Neural cell (in vitro differentiated cells): Measurements from ENCODE around the gene C2.

ENCODE experiments used
- CTCF ChIP-seq: fragments of 450-650 bp; IDR thresholded peaks from 2 replicates; pipeline ENCODE4 v1.5.1; 2014; ENCODE audit warnings: antibody characterized with exemption, mild to moderate bottlenecking, moderate library complexity; ENCODE audit not compliant: poor library complexity, severe bottlenecking
- SMC3 ChIP-seq: fragments of 450-650 bp; conservative IDR thresholded peaks from 2 replicates; pipeline ENCODE4 v1.6.1; 2014; ENCODE audit warnings: antibody characterized with exemption, mild to moderate bottlenecking, moderate library complexity; ENCODE audit not compliant: poor library complexity

GRCh38 chr6:31879143-31879542, 48.4 kb upstream of the C2 start:
- TF ChIP-seq SMC3 (no peak), CTCF (no peak)
